ENCODE results near the gene HPS3.
A peak's percentile ranks its signal among the peaks of the same experiment; 100 is the strongest.
"Not testable (repeated sequence)": the region's sequence is repeated elsewhere in the genome, so short reads cannot be mapped to it uniquely, and the experiment has no call there.

The HPS3 gene, protein sequence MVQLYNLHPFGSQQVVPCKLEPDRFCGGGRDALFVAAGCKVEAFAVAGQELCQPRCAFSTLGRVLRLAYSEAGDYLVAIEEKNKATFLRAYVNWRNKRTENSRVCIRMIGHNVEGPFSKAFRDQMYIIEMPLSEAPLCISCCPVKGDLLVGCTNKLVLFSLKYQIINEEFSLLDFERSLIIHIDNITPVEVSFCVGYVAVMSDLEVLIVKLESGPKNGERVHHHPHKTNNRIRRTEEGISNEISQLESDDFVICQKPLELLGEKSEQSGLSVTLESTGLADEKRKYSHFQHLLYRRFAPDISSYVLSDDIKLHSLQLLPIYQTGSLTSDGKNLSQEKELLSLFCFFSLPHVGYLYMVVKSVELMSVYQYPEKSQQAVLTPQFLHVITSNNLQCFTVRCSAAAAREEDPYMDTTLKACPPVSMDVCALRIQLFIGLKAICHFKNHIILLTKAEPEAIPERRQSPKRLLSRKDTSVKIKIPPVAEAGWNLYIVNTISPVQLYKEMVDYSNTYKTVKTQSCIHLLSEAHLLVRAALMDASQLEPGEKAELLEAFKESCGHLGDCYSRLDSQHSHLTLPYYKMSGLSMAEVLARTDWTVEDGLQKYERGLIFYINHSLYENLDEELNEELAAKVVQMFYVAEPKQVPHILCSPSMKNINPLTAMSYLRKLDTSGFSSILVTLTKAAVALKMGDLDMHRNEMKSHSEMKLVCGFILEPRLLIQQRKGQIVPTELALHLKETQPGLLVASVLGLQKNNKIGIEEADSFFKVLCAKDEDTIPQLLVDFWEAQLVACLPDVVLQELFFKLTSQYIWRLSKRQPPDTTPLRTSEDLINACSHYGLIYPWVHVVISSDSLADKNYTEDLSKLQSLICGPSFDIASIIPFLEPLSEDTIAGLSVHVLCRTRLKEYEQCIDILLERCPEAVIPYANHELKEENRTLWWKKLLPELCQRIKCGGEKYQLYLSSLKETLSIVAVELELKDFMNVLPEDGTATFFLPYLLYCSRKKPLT

DNA sequence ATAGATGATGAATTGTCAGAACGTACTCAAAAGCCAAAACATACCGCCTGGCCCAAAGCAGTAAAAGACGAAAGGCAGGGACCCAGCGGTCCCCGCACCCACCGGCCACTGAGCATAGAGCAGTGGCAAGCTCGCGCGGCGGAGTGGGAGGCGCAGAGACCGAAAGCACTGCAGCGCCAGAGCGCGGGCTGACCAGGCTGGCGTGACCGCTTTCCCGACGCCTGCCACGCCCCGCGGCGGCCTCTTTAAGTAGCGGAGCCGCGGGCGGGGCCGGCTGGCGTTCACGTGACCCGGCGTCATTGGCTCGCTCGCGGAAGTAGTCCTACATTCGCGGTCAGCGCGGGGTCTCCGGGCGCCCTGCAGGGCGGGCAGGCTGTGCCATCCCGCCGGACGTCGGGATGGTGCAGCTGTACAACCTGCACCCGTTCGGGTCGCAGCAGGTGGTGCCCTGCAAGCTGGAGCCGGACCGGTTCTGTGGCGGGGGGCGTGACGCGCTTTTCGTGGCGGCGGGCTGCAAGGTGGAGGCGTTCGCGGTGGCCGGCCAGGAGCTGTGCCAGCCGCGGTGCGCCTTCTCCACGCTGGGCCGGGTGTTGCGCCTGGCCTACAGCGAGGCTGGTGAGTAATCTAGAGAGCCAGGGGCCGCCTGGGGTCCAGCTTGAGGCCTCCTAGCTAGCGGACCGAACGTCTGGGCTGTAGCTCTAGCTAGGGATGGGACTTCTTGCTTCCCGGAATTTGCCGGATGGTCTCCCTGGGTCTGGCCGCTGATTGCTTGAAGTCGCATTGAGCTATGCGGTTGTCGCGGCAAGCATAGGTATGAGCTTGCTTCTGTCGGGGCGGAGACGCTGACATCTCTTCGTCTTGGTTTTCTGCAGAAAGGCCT, at the start of gene HPS3:
HPS3 (plus strand) TSS at position 313 of the 880 bp plus-strand sequence; CDS start at position 399, 86 bp downstream.
- DNase-seq: peak; percentile 67

DNA sequence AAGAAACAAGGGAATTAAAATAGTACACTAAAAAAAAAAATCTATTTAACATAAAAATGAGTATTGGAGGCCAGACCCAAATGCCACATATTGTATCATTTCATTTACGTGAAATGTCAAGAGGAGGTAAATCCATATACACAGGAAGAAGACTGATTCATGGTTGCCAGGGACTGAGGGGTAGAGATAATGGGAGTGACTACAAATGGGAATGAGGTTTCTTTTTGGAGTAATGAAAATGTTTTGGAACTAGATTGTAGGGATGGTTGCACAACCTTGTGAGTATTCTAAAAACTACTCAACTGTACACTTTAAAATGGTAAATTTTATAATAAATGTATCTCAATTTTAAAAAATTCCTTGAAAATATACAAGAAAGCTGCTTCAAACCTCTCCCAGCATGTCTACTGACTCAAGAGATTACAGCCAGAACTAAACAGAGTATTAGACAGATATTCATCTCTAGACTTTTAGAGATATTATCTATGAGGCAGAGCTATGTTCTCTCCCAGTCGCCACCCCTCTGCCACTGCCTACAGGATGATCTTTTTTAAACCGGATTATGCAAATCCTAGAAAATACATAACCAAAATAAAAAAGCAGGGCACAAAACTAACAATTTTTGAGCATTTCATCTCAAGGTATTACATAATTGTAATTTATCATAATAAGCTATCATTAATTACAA, 49.3 kb upstream of the HPS3 start:
- no peak for DNase-seq

DNA sequence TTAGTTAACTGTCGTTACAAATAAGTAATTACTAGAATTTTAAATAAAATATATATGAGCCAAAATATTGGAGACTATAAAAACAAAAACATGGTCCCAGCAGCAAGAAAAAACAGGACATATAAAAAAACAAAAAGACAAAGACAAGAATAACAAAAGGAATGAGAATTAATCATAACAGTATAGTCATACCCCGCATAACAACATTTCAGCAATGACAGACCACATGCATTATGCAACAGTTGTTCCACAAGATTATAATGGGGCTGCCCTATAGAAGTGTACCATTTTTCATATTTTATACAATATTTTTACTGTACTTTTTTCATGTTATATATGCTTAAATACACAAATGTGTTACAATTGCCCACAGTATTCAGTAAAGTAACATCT, 48.7 kb upstream of the HPS3 start:
- DNase-seq: no peak

DNA sequence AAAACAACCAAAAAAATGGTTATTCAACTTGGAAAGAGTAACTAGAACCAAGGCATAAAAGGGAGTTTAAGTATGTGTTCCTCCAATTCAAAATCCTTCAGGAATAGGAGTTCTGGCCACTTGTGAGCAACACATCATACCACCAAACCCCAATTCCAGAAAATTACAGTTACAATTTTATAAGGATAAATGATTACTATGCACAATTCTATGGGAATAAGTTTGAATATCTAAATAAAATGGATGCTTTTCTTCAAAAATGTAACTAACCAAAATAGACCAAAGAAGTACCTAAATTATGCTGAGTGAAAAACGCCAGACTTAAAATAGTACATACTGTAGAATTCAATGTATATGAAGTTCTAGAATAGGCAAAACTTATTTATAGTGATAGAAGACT, 47.7 kb upstream of the HPS3 start:
- DNase-seq: no peak

DNA sequence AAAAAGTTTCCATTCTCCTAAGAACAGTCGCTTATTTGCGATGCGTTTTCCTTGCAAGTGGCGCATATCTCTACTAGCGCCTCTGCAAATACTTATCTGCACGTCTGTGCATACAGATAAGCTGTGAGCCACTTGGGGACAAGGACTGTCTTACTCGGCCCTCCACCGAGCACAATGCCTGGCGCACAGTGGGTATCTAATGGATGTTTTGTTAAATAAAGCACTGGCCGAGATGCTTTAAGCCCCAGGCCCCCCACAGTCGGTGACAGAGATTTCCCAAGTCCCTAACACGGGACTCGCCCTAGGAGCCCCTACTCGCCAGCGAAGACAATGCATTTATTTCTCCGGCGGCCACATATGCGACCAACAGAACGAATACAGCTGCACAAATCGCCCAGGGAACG, 43.6 kb upstream of the HPS3 start:
- DNase-seq: no peak

DNA sequence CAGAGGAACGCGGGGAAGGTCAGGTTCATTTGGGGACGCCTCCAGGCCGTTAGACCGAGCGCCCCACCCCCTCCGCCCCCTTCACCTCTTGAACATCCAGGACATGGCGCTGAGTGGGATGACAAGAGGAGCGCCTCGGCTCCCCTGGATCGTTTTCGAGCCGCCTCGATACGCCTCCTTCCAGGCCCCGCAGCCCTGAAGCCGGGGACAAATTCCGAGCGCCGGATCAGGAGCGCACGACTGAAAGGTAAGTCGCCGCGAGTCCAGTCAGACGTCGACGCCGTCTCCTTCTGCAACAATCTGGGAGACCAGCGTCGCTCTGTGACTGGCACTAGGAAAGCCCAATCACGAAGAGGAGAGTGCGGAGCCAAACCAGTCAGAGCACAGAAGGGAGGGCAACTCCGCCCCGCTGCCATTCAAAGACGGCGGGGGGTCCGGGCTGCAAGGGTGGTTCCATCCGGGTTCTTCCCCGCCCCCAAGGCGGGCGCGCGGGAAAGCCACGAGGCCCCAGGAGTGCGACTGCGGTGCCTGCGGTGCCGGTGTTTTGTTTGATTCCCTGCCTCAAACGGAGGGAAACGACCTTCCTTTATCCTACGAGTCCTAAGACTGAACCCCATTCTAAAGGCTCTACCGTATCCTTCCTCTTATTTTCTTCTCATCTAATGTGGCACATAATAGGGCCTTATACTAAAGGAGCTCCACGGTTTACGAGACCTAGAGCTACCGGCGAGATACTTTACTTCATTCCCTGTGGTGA, 43.0 kb upstream of the HPS3 start, which contains the start of gene HLTF:
HLTF (minus strand) TSS at position 302 of the 757 bp plus-strand sequence; CDS start at position 105, 197 bp downstream.
- DNase-seq: peak; percentile 94

DNA sequence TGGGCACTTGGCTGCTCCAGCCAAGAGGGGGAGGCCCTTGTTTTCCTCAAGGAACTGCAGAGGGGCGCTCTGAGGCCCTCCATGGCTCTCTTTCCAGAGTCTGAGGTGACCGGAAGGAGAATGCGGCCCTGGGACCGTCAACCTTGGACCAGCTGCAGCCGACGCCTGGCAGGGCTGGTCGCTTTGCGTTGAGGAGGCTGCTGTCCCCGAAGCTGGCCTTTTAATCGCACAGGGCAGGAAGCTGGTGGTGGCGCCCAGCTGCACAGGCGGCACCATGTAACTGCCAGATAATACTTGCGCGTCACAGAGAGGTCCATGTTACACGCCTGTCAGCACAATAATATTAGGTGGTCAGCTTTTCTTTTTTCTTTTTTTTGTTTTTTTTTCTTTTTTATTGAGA, 42.2 kb upstream of the HPS3 start:
- no peak for DNase-seq

DNA sequence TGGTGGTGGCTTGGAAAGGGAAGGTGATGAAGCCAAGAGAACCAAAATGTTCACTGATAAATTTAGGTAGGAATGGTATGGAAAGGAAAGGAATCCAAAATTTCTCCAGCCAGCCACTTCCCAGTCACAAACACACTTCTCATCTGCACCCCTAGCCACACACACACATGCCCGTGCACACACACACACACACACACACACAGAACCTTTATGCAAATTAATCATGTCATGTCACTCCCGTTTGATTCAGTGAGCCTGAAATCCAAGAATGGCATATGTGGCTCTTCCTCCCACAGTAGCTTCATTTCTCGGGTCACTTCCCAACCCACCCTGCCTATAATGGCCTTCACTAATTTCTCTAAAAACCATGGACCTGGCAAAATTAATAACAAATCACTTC, 40.0 kb upstream of the HPS3 start:
- DNase-seq: no peak

DNA sequence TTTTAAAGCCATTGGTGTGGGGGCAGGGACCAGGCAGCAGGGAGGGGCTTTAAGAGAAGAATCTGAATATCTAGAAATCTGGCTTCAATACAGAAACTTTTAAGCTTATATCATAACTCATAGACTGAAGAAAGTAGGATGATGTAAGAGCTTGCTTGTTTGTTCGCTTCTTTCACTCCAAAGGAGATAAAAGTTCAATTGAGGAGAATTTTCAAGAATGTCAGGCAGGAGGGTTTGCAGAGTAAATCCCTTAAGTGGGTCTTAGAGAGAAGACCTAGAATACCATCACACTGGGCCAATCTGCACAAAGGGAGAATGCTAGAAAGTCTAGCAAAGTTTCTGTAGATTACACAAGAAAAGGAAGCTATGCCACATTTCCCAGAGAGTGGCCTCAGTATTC, 39.0 kb upstream of the HPS3 start:
- no peak for DNase-seq

DNA sequence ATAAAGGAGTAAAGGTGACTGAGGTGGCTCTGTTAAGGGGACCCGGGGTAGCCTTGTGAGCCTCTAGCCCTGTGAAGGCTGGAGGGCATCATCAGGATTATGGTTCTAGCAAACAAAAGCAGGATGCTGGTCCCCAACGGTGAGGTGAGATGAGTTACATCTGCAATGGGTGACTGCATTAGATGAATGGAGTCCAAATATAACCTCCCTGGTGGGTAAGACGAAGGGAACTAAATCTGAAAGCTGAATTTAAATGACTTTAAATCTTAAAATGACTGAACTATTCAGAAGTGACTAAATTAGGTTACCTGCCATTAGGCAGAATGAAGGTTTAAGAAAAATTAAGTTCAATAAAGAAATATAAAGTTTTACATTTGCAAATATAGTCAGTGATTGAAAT, 38.5 kb upstream of the HPS3 start:
- no peak for DNase-seq

DNA sequence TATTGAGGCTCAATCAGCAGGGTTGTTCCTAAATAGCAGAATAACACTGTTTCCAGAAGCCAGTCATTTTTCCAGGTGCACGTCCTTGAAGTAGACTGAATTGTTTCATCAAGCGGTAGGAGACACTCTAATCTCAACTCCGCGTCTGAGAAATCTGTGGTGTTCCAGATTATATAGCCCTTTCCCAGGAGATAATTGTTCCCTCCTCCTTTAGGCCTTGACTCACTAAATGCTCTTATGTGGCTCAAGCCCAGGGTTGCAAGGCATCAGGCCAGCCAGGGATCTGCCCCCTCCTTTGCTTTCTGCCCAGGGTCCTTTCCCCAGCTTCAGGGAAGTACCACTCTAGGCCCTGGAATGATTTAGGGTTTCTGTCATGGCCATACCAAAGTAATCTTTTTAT, 37.5 kb upstream of the HPS3 start:
- DNase-seq: peak; percentile 80

DNA sequence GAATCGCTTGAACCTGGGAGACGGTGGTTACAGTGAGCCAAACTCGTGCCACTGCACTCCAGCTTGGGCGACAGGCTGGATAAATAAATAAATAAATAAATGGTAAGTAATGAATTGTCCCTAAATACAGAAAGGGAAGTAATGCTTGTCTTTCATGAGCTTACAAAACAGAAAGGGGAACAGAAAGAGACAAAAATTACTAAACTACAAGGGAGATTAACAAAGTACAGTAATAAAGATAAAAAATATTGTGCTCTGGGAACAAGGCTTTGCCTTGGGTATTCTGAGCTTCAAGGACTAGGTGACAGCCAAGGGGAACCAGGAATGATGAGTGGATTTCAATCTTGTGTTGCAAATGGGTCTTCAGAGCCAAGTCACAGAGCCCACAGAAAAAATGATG, 34.0 kb upstream of the HPS3 start:
- DNase-seq: peak; percentile 87

DNA sequence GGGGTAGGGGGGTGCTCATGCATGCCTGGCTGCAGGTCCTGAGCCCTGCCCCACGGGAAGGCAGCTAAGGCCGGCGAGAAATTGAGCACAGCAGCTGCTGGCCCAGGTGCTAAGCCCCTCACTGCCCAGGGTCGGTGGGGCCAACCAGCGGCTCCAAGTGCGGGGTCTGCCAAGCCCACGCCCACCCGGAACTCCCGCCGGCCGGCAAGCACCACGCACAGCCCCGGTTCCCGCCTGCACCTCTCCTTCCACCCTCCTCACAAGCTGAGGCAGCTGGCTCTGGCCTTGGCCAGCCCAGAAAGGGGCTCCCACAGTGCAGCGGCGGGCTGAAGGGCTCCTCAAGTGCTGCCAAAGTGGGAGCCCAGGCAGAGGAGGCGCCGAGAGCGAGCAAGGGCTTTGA, 31.5 kb upstream of the HPS3 start:
- not testable (repeated sequence) for DNase-seq

DNA sequence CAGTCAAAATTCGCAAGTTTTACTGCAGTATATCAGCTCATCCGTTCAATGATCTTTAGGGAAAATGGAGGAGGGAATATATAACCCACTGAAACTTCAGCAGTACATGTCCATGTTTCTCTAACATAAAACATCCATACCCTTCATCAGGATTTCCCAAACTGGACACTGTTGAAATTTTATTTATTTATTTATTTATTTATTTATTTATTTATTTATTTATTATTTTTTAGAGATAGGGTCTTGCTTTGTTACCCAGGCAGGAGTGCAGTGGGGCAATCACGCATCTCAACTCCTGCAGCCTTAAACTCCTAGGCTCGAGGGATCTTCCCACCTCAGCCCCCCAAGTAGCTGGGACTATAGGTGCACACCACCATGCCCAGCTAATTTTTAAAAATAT, 28.3 kb upstream of the HPS3 start:
- no peak for DNase-seq

DNA sequence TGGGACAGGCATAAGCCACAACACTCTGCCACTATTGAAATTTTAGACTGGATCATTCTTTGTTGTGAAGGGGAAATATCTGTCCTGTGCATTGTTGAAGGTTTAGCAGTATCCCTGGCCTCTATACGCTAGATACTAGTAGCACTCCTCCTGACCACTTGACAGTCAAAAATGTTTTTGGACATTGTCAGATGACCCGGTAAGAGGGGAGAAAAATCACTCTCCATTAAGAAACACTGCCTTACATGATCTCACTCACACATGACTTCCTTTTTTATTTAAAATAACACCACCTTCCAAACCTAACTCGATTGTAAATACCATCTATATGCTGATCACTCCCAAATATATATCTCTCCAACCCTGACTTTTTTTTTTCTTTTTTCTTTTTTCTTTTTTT, 27.8 kb upstream of the HPS3 start:
- DNase-seq: no peak

DNA sequence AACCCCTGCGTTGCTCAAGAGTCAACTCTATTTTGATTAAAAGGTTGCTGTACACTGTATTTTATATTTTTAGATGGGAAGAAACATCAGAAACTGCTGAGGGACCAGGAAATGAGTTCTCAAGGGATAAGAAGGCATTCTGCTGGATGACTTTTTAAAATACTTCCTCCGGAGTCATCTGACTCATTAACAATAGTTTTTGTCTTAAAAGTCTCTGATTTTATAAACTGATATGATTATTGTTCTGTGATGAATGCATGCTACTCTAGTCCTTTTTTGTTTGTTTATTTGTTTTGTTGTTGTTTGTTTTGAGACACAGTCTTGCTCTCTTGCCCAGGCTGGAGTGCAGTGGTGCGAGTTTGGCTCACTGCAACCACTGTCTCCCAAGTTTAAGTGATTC, 25.0 kb upstream of the HPS3 start:
- DNase-seq: no peak

DNA sequence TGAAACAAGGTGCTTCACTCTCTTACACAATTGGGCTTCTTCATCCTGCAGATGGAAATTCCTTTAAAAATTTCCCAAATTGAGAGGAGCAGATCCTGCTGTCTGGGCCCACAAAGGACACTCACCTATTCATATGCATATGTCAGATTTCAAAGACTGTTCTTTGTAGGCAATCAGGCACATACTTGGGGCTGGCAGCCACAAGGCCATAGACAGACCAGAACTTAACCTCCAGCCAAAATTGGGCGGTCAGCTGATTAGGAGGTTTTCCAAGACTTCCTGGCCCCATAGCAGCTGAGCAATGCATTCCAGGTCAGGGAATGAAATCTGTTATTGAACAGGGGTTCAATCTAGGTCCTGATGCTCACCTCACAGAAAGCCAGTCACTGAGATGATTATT, 15.0 kb upstream of the HPS3 start:
- no peak for DNase-seq

DNA sequence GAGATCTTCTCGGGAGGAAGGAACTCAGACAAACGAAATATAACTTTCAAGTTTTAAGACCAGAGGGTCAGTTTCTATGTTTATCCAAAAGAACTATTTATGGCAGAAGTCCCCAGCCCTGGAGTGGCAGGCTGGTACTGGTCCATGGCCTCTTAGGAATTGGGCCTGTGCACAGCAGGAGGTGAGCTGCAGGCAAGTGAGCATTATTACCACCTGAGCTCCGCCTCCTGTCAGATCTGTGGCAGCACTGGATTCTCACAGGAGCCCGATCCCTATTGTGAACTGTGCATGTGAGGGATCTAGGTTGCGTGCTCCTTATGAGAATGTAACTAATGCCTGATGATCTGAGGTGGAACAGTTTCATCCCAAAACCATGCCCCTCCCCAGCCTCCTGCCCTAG, 14.3 kb upstream of the HPS3 start:
- DNase-seq: no peak

DNA sequence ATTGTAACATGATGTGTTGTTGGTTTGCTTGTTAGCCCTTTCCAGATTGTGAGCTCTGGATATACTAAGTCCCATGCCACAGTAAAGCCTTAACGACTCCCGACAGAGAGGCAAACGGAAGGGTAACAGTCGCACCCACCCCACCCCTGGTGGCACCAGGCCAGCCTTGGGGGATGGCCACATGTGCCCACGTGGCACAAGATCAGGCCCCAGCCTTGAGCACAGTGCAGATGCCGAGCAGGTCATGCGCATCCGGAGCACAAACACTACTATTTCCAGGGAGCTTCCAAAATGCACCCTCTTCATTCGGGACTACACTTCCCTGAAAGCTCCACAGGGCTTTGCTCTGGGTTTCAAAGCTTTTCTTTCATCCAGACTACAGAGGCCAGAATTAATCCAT, 10.7 kb upstream of the HPS3 start:
- DNase-seq: no peak

DNA sequence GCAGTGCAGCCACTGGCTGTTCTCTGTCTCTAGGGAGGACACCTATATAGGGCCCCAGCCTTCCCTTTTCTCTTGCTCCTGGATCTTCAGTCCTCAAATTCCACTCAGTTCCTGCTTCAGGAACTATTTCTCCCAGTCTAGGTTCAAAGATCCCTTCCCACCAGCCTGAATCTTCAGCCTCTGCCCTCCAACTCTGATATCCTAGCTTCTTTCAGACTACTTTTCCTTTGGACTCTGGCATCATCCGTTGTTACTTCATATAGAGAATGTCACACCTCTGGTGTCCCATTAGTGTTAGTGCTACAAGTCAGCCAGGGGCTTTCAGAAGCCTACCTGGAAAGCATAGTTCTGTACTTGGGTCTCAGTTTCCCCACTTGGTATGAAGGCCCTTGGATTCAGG, 10.0 kb upstream of the HPS3 start:
- DNase-seq: no peak
